Astrocyte (in vitro differentiated cells and primary cell): ENCODE measurements around the gene TRAK2. TPM values are rescaled to one million over a fixed set of nuclear protein-coding genes. Genes with fewer than 3 reads are reported as not detected.

Experiments used
- DNase-seq: peaks from one replicate; pipeline ENCODE4 v3.0.0-alpha.2; 2010; ENCODE audit warnings: low read depth
- FAIRE-seq: peaks from 2 replicates; lab custom pipeline; 2011; peaks lifted over from hg19 to GRCh38; lab: Jason Lieb, UNC
- H2AFZ ChIP-seq: 2 replicates; pipeline ENCODE4 v1.6.0; 2012; ENCODE audit warnings: low read depth, low read length, inconsistent platforms
- H3K27ac ChIP-seq: 2 replicates; pipeline ENCODE4 v1.5.1; 2011; ENCODE audit warnings: low read depth, low read length, inconsistent platforms
- H3K27me3 ChIP-seq: 2 replicates; pipeline ENCODE4 v1.6.0; 2011; ENCODE audit warnings: low read length, inconsistent platforms; ENCODE audit not compliant: insufficient read depth
- H3K36me3 ChIP-seq: 2 replicates; pipeline ENCODE4 v1.5.1; 2011; ENCODE audit warnings: low read length, inconsistent platforms; ENCODE audit not compliant: insufficient read depth
- H3K4me1 ChIP-seq: 2 replicates; pipeline ENCODE4 v1.5.1; 2011; ENCODE audit warnings: low read length, inconsistent platforms; ENCODE audit not compliant: insufficient read depth
- H3K4me2 ChIP-seq: 2 replicates; pipeline ENCODE4 v1.6.0; 2012; ENCODE audit warnings: low read length, inconsistent platforms
- H3K4me3 ChIP-seq: 2 replicates; pipeline ENCODE4 v1.5.1; 2011; ENCODE audit warnings: low read depth, mild to moderate bottlenecking, low read length, inconsistent platforms; ENCODE audit not compliant: insufficient read depth
- H3K79me2 ChIP-seq: 2 replicates; pipeline ENCODE4 v1.6.0; 2012; ENCODE audit warnings: mild to moderate bottlenecking, low read length, inconsistent platforms; ENCODE audit not compliant: insufficient read depth
- H3K9ac ChIP-seq: 2 replicates; pipeline ENCODE4 v1.6.0; 2012; ENCODE audit warnings: mild to moderate bottlenecking, low read length, inconsistent platforms
- H3K9me3 ChIP-seq: 2 replicates; pipeline ENCODE4 v1.5.1; 2012; ENCODE audit warnings: low read depth, mild to moderate bottlenecking, low read length, inconsistent platforms; ENCODE audit not compliant: insufficient read depth
- H4K20me1 ChIP-seq: 2 replicates; pipeline ENCODE4 v1.6.0; 2012; ENCODE audit warnings: low read length, inconsistent platforms; ENCODE audit not compliant: insufficient read depth
- H3K27ac Mint-ChIP-seq: one replicate; pipeline ENCODE4 v1.8.0; 2021; ENCODE audit warnings: mild to moderate bottlenecking, mixed read lengths; ENCODE audit not compliant: unreplicated experiment
- H3K27me3 Mint-ChIP-seq: one replicate; pipeline ENCODE4 v1.8.0; 2021; ENCODE audit warnings: low read depth, mixed read lengths; ENCODE audit not compliant: unreplicated experiment
- H3K36me3 Mint-ChIP-seq: one replicate; pipeline ENCODE4 v1.8.0; 2021; ENCODE audit warnings: low read depth, mixed read lengths; ENCODE audit not compliant: unreplicated experiment
- H3K4me1 Mint-ChIP-seq: one replicate; pipeline ENCODE4 v1.8.0; 2021; ENCODE audit warnings: low read depth, mixed read lengths; ENCODE audit not compliant: unreplicated experiment
- H3K4me3 Mint-ChIP-seq: one replicate; pipeline ENCODE4 v1.8.0; 2021; ENCODE audit warnings: mild to moderate bottlenecking, moderate library complexity, mixed read lengths; ENCODE audit not compliant: unreplicated experiment
- H3K9me3 Mint-ChIP-seq: one replicate; pipeline ENCODE4 v1.8.0; 2021; ENCODE audit warnings: mild to moderate bottlenecking, mixed read lengths; ENCODE audit not compliant: unreplicated experiment
- CTCF ChIP-seq: IDR thresholded peaks from 2 replicates; pipeline ENCODE4 v1.5.1; 2011; ENCODE audit warnings: low read depth, mild to moderate bottlenecking, inconsistent platforms, low read length, moderate library complexity; ENCODE audit not compliant: insufficient read depth
- EZH2 ChIP-seq: IDR thresholded peaks from 2 replicates; pipeline ENCODE4 v1.6.1; 2012; ENCODE audit warnings: mild to moderate bottlenecking, low read length, inconsistent platforms; ENCODE audit not compliant: insufficient read depth
- total RNA-seq: library from RNA; stranded (reverse); gene quantifications from 2 replicates; pipeline ENCODE4 v1.2.1, GENCODE V29; 2021

The TRAK2 gene
- total RNA-seq, 1 donor from 2014 or later = 39.1 TPM

GRCh38 chr2:201402651-201403562 is 48.4 kb downstream of the TRAK2 start:
- no peak overlapping the region for H2AFZ ChIP-seq
- TF ChIP-seq EZH2 (no peak), CTCF (no peak)
- peaks cover 9% of the 10 kb centered on the region for H3K4me1 ChIP-seq
- Mint-ChIP-seq H3K27ac (peak overlapping the region; percentile 88), H3K4me3 (peak overlapping the region; percentile 2), H3K4me1 (peaks cover 31% of the 10 kb centered on the region), H3K9me3 (no peaks in the 10 kb centered on the region), H3K27me3 (no peaks in the 10 kb centered on the region), H3K36me3 (peaks cover 7% of the 10 kb centered on the region)
- peak; percentile 80 for DNase-seq
- H3K27ac ChIP-seq = no peak overlapping the region
- H3K4me3 ChIP-seq = no peak overlapping the region
- no peak overlapping the region for H3K4me2 ChIP-seq
- H3K36me3 ChIP-seq = peaks cover 16% of the 10 kb centered on the region
- peaks cover 4% of the 10 kb centered on the region for H3K79me2 ChIP-seq
- no peak overlapping the region for H3K9ac ChIP-seq
- H4K20me1 ChIP-seq = peaks cover 5% of the 10 kb centered on the region
- no peaks in the 10 kb centered on the region for H3K27me3 ChIP-seq
- FAIRE-seq = peak; percentile 63
- no peaks in the 10 kb centered on the region for H3K9me3 ChIP-seq

- no peak for FAIRE-seq
- DNase-seq = no peak
- Histone ChIP-seq H2AFZ (no peak overlapping the region), H3K4me1 (peaks cover 9% of the 10 kb centered on the region), H4K20me1 (peaks cover 5% of the 10 kb centered on the region), H3K9me3 (no peaks in the 10 kb centered on the region), H3K27ac (no peak overlapping the region), H3K4me3 (no peak overlapping the region), H3K9ac (no peak overlapping the region), H3K79me2 (no peaks in the 10 kb centered on the region), H3K36me3 (peaks cover 23% of the 10 kb centered on the region), H3K4me2 (no peak overlapping the region), H3K27me3 (no peaks in the 10 kb centered on the region)
- no peaks in the 10 kb centered on the region for H3K27me3 Mint-ChIP-seq
- peaks cover 9% of the 10 kb centered on the region for H3K36me3 Mint-ChIP-seq
- H3K27ac Mint-ChIP-seq = no peak overlapping the region
- no peak for TF ChIP-seq CTCF
- no peak for TF ChIP-seq EZH2
- H3K4me3 Mint-ChIP-seq = no peak overlapping the region
- H3K9me3 Mint-ChIP-seq = no peaks in the 10 kb centered on the region
- H3K4me1 Mint-ChIP-seq = peaks cover 34% of the 10 kb centered on the region
These were observed 49.4 kb downstream of the TRAK2 start for GRCh38 chr2:201401815-201402214.

GRCh38 chr2:201396595-201396994 is 54.7 kb downstream of the TRAK2 start:
- Histone ChIP-seq H3K9me3 (no peaks in the 10 kb centered on the region), H3K27me3 (no peaks in the 10 kb centered on the region), H2AFZ (no peak overlapping the region), H3K79me2 (no peaks in the 10 kb centered on the region), H3K36me3 (peaks cover 41% of the 10 kb centered on the region), H3K4me3 (no peak overlapping the region), H3K4me2 (no peak overlapping the region), H3K27ac (no peak overlapping the region), H3K9ac (no peak overlapping the region), H3K4me1 (no peaks in the 10 kb centered on the region), H4K20me1 (no peaks in the 10 kb centered on the region)
- FAIRE-seq (no peak), DNase-seq (no peak)
- Mint-ChIP-seq H3K27me3 (no peaks in the 10 kb centered on the region), H3K9me3 (no peaks in the 10 kb centered on the region), H3K4me1 (peaks cover 9% of the 10 kb centered on the region), H3K27ac (no peak overlapping the region), H3K4me3 (no peak overlapping the region), H3K36me3 (peaks cover 15% of the 10 kb centered on the region)
- TF ChIP-seq CTCF (no peak), EZH2 (no peak)
